Measurements from ENCODE around the gene TLN1. TPM values are rescaled to one million over a fixed set of nuclear protein-coding genes. Genes with fewer than 3 reads are reported as not detected.

Gene TLN1
- total RNA-seq, 1 experiment from 2014 or later, result 109 TPM

- no peaks in the 10 kb centered on the region for H3K9me3 Mint-ChIP-seq
- H3K4me1 Mint-ChIP-seq, result peaks cover 31% of the 10 kb centered on the region
- H3K27ac Mint-ChIP-seq, result peak overlapping the region; percentile 64
- DNase-seq (ENCODE audit: low spot score) (no peak), ATAC-seq (no peak)
- peaks cover 23% of the 10 kb centered on the region for H3K27me3 Mint-ChIP-seq (ENCODE audit: low read depth)
- CTCF ChIA-PET, result interaction anchor here (1.0 to 10.2 kb wide), 14 partner anchors 9 to 132 kb away, joined by 3 to 127 read pairs (median 13); partner anchors contain the start of genes CREB3, SIT1, TESK1 and TLN1
- H3K4me3 Mint-ChIP-seq, result peak overlapping the region; percentile 85
- peaks cover 39% of the 10 kb centered on the region for H3K36me3 Mint-ChIP-seq
- TF ChIP-seq CTCF (IDR thresholded peaks at IDR 0.05) (no peak), MYBL2 (CRISPR knock-in tag; IDR thresholded peaks at IDR 0.05) (0 out of 2 replicates have a peak, but pooled peaks have one; percentile 1)
- POLR2A ChIA-PET, result interaction anchor here (2.3 to 6.8 kb wide), 2 partner anchors 12 to 32 kb away, joined by 21 to 38 read pairs; partner anchors contain the start of gene TPM2
Measured at GRCh38 chr9:35658968-35659220, 73.1 kb downstream of the TLN1 start.

GRCh38 chr9:35658137-35658967 is 73.6 kb downstream of the TLN1 start, which contains the start of gene CCDC107:
Gene CCDC107 (plus strand): TSS chr9:35658292. CDS start chr9:35658380, 88 bp downstream.
- H3K9me3 Mint-ChIP-seq, result no peaks in the 10 kb centered on the region
- ATAC-seq, result peak; percentile 58
- H3K27me3 Mint-ChIP-seq (ENCODE audit: low read depth), result peaks cover 23% of the 10 kb centered on the region
- peak; percentile 84 for DNase-seq (ENCODE audit: low spot score)
- H3K4me1 Mint-ChIP-seq, result peaks cover 27% of the 10 kb centered on the region
- H3K27ac Mint-ChIP-seq, result peak within 1 kb of the TSS; percentile 100
- H3K4me3 Mint-ChIP-seq, result peak within 1 kb of the TSS; percentile 85
- H3K36me3 Mint-ChIP-seq, result peaks cover 38% of the 10 kb centered on the region
- POLR2A ChIA-PET, result interaction anchor here (0.8 to 6.8 kb wide), 5 partner anchors 12 to 98 kb away, joined by 3 to 38 read pairs (median 5); partner anchors contain the start of gene TPM2
- CTCF ChIA-PET, result interaction anchor here (0.6 to 10.2 kb wide), 28 partner anchors 9 to 623 kb away, joined by 3 to 127 read pairs (median 5); partner anchors contain the start of genes CREB3, HINT2, SIT1 and TESK1
- TF ChIP-seq TP53 (CRISPR knock-in tag; IDR thresholded peaks at IDR 0.05) (peak; percentile 65; the same call in 1 of the 2 replicates), ZNF263 (CRISPR knock-in tag; IDR thresholded peaks at IDR 0.05; ENCODE audit: low read depth) (no peak), ZNF396 (CRISPR knock-in tag; IDR thresholded peaks at IDR 0.05; ENCODE audit: borderline replicate concordance) (no peak), ZNF121 (CRISPR knock-in tag; IDR thresholded peaks at IDR 0.05) (no peak), ZNF232 (CRISPR knock-in tag; IDR thresholded peaks at IDR 0.05) (peak; percentile 79; the same call in 1 of the 2 replicates), CTCF (IDR thresholded peaks at IDR 0.05) (peak; percentile 39; the same call in 1 of the 2 replicates), USF2 (CRISPR knock-in tag; IDR thresholded peaks at IDR 0.05) (no peak), GRHL2 (CRISPR knock-in tag; IDR thresholded peaks at IDR 0.05; ENCODE audit: insufficient replicate concordance, severe bottlenecking) (no peak), ETV6 (CRISPR knock-in tag; IDR thresholded peaks at IDR 0.05) (peak; percentile 71; the same call in 1 of the 2 replicates), JUN (CRISPR knock-in tag; IDR thresholded peaks at IDR 0.05) (0 out of 2 replicates have a peak, but pooled peaks have one; percentile 41), IRF1 (CRISPR knock-in tag; IDR thresholded peaks at IDR 0.05) (peak; percentile 75; the same call in 1 of the 2 replicates), ZNF423 (CRISPR knock-in tag; IDR thresholded peaks at IDR 0.05) (no peak), MYBL2 (CRISPR knock-in tag; IDR thresholded peaks at IDR 0.05) (peak; percentile 75; the same call in 1 of the 2 replicates), ZBTB43 (CRISPR knock-in tag; IDR thresholded peaks at IDR 0.05) (no peak), KAT7 (CRISPR knock-in tag; IDR thresholded peaks at IDR 0.05; ENCODE audit: borderline replicate concordance) (no peak), ZNF219 (CRISPR knock-in tag; IDR thresholded peaks at IDR 0.05; ENCODE audit: borderline replicate concordance) (no peak), ELF4 (CRISPR knock-in tag; IDR thresholded peaks at IDR 0.05; ENCODE audit: low read depth) (no peak), USF1 (CRISPR knock-in tag; IDR thresholded peaks at IDR 0.05) (no peak), TCF7 (CRISPR knock-in tag; IDR thresholded peaks at IDR 0.05; ENCODE audit: low read depth) (peak; percentile 73; the same call in 1 of the 2 replicates), ATF1 (CRISPR knock-in tag; IDR thresholded peaks at IDR 0.05) (no peak), GTF2I (CRISPR knock-in tag; conservative IDR thresholded peaks at IDR 0.05) (no peak)

Measured in WTC11 (cell line).